GM21515 (cell line): Measurements from ENCODE around the gene IFI6.

Experiments used
- ATAC-seq: cut with Tn5 transposase; IDR thresholded peaks from one replicate; pipeline ENCODE4 v1.9.1; 2021; ENCODE audit not compliant: unreplicated experiment

The IFI6 gene

DNA sequence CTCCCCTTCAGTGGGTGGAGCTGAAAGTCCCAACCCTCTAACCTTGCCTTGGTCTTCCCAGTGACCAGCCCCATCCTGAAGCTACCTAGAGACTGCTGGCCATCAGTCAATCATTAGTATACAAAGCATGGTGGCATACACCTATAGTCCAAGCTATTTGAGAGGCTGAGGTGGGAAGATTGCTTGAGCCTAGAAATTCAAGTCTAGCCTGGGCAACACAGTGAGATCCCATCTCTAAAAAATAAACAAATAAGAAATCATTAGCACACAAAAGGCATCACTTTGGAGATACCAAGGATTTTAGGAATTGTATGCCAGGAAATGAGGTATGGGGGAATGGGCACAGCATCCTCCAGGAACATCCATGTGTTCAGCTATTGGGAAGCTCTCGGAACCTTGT is 4.4 kb upstream of the IFI6 start:
- ATAC-seq: no peak

GRCh38 chr1:27672750-27673112 is 739 bp upstream of the IFI6 start:
- ATAC-seq: no peak

GRCh38 chr1:27669876-27670275 is 2.1 kb downstream of the IFI6 start:
- ATAC-seq: no peak

DNA sequence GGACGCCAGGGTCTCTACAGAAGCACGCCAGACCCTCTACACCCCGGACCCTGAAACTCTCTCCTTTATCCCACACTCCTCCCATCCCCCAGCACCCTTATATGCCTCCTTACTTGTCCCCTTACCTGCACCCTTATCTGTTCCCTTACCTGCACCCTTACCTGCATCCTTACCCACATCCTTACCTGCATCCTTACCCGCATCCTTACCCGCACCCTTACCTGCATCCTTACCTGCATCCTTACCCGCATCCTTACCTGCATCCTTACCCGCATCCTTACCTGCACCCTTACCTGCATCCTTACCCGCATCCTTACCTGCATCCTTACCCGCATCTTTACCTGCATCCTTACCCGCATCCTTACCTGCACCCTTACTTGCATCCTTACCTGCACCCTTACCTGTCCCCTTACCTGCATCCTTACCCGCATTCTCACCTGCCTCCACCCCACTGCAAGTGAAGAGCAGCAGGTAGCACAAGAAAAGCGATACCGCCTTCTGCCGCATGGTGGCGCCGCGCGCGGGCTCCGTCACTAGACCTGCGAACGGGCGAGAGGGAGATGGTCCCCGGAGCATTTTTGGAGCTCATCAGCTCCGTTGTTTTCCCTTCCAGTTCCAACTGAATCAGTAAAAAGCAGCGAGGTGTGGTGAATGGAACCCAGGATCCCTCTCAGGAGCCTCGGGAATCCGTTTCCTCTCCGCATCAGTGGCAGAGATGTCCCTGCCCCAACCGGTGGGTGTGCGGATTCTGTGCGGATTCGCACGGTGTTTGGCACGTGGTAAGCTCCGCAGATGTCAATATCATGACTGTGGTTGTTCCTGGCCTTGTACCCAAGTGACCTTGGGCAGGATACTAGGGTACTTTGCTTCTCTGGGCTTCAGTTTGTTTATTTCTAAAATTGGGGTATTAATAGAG is 2.9 kb downstream of the IFI6 start:
- no peak for ATAC-seq

GRCh38 chr1:27668121-27668807 is 3.7 kb downstream of the IFI6 start:
- ATAC-seq: no peak

- no peak for ATAC-seq
These were observed 5.2 kb downstream of the IFI6 start for GRCh38 chr1:27666791-27667254.

DNA sequence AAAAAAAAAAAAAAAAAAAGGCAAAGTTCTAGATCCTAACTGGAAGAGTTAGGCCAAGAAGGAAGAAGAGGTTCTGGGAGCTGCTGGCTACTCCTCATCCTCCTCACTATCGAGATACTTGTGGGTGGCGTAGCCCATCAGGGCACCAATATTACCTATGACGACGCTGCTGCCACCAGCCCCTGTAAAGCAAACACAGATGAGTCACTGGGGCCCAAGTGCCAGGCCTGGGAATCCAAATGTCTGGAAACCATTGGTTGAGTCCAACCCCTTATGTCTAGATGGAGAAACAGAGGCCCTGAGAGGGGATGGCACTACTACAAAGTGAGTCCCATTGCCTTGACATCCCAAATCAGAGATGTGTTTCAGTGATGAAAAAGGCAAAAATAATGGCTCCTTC is 5.7 kb downstream of the IFI6 start:
- no peak for ATAC-seq

GRCh38 chr1:27665016-27665651 is 6.9 kb downstream of the IFI6 start:
- ATAC-seq: no peak

GRCh38 chr1:27664291-27664690 is 7.7 kb downstream of the IFI6 start:
- ATAC-seq: no peak

- ATAC-seq: peak; percentile 34
These were observed 9.1 kb downstream of the IFI6 start for GRCh38 chr1:27662707-27663393.

GRCh38 chr1:27662261-27662660 is 9.7 kb downstream of the IFI6 start:
- no peak for ATAC-seq

GRCh38 chr1:27661412-27662075 is 10.4 kb downstream of the IFI6 start:
- ATAC-seq: no peak

- no peak for ATAC-seq
These were observed 11.6 kb downstream of the IFI6 start for GRCh38 chr1:27660300-27660835.

DNA sequence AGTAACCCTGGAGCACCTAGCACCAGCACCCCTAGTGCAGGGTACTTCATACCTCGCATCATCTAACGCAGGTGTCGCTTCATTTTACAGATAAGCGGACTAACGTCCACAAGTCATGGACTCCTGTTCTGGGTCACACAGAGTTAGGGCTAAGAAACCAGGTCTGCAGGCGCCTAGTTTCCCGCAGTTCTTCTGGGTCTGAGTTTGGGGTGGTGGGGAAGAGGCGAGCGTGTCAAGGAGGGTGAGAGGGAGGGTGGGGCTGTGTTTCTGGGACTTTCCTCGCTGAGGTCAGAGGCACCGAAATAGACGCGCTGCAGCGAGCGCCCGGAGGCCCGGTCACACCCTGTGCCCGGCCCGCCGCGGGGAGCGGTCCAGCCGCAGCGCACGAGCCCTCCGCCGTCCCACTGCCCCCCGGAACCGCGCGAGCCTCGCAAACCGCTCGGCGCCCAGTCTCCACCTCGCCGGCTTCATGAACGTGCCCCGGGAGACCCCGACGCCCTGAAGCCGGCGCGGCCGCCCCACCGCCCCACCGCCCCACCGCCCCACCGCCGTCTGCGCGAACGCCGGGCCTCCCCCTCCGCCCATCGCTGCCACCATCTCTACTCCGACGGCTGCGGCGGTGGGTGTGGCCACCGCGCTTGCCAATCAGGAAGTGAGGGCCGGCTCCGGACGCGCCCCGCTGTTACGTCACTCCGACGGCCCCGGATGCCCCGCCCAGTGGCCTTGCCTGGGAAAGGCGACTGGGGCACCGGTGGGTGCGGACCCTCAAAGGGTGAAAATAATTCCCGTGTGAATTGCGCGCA is 12.3 kb downstream of the IFI6 start:
- peak; percentile 63 for ATAC-seq

DNA sequence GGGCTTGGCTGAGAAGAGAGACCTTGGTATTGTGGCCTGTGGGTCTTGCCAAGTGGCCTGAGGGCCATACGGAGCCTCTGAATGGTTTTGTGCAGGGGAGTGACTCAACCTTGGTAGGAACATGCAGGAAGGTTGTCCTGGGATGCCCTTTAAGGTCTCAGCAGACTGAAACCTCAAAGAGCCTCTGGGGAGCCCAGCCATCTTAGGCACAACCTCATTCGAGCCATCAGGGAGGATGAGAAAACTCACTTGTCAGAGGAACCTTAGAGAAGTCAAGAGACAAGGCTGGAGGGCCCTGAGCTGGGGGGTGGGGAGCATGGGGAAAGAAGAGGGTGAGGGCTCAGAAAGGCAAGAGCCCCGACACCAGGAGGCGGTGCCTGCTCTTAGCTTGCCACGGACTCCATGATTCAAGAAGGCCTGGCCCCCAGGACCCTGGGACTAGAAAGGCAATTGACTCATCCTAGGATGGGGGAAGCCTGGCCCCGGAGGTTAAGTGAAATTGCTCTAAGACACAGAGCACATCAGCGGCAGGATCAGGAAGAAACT is 13.0 kb downstream of the IFI6 start:
- peak; percentile 11 for ATAC-seq

GRCh38 chr1:27656157-27656893 is 15.7 kb downstream of the IFI6 start:
- no peak for ATAC-seq

DNA sequence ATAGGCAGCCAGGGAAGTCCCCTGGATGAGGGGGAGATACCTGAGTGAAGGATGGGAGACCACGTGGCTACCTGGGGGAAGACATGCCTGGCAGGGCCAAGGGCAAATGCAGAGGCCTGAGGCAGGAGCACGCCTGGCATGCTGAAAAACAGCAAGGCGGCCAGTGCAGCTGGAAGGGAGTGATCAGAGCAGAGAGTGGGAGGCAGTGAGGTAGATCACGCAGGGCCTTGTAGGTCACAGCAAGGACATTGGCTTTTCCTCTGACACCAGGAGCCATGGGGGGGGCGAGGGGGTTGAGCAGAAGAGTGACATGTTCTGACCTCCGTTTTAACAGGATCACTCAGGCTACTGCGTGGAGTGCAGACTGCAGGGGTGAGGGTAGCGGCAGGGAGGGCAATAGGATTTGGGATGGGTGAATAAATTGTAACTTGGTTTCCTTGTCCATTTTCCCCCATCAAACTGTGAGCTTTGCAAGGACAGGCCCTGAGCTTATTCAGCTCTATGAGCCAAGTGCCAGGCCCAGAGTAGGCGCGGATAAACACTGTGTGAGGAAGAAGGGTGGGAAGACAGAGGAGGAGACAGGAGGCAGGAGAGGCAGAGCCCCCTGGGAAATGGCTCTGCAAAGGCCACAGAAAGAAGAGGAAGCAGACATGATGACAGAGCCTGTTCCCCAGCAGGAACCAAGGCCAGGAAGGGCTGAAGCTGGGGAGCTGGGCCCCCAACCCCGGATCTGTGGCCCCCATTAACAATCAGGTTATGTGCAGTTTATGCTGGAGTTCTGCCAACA is 16.6 kb downstream of the IFI6 start:
- no peak for ATAC-seq
